Neural crest cell (in vitro differentiated cells): ENCODE results near the gene CNGB1. TPM values are rescaled to one million over a fixed set of nuclear protein-coding genes. Genes with fewer than 3 reads are reported as not detected.

Experiments used
- DNase-seq: peaks from one replicate; pipeline ENCODE4 v3.0.0; 2021; ENCODE audit warnings: low read depth, mixed read lengths, low spot score
- H3K27ac Mint-ChIP-seq: one replicate; pipeline ENCODE4 v1.8.0; 2021; ENCODE audit warnings: mild to moderate bottlenecking, mixed read lengths; ENCODE audit not compliant: unreplicated experiment
- H3K27me3 Mint-ChIP-seq: 2 replicates; pipeline ENCODE4 v1.8.0; 2021; ENCODE audit warnings: low read depth, mild to moderate bottlenecking, mixed read lengths
- H3K36me3 Mint-ChIP-seq: 2 replicates; pipeline ENCODE4 v1.8.0; 2021; ENCODE audit warnings: low read depth, mild to moderate bottlenecking, mixed read lengths
- H3K4me1 Mint-ChIP-seq: 2 replicates; pipeline ENCODE4 v1.8.0; 2021; ENCODE audit warnings: mixed read lengths
- H3K4me3 Mint-ChIP-seq: one replicate; pipeline ENCODE4 v1.8.0; 2021; ENCODE audit warnings: mild to moderate bottlenecking, mixed read lengths
- H3K9me3 Mint-ChIP-seq: 2 replicates; pipeline ENCODE4 v1.8.0; 2021; ENCODE audit warnings: mixed read lengths
- total RNA-seq: library from RNA; stranded (reverse); gene quantifications from 2 replicates; pipeline ENCODE4 v1.2.1, GENCODE V29; 2021
- TF ChIP-seq, protein P1 (sequence below): fragments of 200-600 bp; sonication (generic); conservative IDR thresholded peaks from 2 replicates; pipeline ENCODE4 v1.5.0; 2021; ENCODE audit warnings: antibody characterized with exemption, mild to moderate bottlenecking

CNGB1 gene
- total RNA-seq, 1 donor from 2014 or later, result 0.21 TPM

DNA sequence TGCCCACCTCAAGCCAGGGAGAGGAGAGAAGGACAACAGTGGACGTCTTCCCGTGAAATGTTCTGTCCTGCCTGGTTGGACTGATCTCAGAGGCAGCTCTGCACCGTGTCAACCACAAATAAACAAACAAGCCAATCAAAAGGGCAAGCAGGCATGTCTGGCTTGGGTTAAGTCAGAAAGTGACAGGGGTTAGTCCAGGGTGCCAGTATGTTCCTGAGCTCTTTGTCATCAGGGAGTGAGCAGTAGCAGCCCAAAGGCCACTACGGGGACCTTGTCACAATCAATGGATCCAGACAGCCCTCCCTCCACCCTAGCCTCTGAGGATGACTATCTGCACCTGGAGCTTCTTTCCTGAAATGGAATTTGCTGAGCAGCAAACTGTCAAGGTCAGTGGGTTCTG is 35.0 kb downstream of the CNGB1 start:
- TF ChIP-seq, protein P1, sequence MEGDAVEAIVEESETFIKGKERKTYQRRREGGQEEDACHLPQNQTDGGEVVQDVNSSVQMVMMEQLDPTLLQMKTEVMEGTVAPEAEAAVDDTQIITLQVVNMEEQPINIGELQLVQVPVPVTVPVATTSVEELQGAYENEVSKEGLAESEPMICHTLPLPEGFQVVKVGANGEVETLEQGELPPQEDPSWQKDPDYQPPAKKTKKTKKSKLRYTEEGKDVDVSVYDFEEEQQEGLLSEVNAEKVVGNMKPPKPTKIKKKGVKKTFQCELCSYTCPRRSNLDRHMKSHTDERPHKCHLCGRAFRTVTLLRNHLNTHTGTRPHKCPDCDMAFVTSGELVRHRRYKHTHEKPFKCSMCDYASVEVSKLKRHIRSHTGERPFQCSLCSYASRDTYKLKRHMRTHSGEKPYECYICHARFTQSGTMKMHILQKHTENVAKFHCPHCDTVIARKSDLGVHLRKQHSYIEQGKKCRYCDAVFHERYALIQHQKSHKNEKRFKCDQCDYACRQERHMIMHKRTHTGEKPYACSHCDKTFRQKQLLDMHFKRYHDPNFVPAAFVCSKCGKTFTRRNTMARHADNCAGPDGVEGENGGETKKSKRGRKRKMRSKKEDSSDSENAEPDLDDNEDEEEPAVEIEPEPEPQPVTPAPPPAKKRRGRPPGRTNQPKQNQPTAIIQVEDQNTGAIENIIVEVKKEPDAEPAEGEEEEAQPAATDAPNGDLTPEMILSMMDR, result no peak
- Mint-ChIP-seq H3K4me1 (no peaks in the 10 kb centered on the region), H3K27me3 (no peaks in the 10 kb centered on the region), H3K4me3 (no peak overlapping the region), H3K36me3 (no peaks in the 10 kb centered on the region), H3K9me3 (no peaks in the 10 kb centered on the region), H3K27ac (no peak overlapping the region)
- DNase-seq, result no peak

DNA sequence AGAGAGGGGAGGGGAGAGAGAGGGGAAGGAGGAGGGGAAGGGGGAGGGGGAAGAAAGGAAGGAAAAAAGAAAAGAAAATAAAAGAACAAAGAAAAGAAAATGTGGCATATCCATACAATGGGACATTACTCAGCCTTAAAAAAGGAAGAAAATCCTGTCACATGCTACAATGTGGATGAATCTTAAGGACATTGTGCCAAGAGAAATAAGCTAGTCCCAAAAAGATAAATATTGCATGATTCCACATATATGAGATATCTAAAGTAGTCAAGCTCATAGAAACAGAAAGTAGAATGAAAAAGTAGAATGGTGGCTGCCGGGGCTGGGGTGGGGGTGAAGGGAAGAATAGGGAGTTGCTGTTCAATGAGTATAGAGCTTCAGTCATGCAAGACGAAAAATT is 40.4 kb downstream of the CNGB1 start:
- H3K27ac Mint-ChIP-seq, result no peak overlapping the region
- H3K4me3 Mint-ChIP-seq, result no peak overlapping the region
- H3K36me3 Mint-ChIP-seq, result no peaks in the 10 kb centered on the region
- H3K27me3 Mint-ChIP-seq, result no peaks in the 10 kb centered on the region
- TF ChIP-seq, protein P1, result no peak
- no peaks in the 10 kb centered on the region for H3K4me1 Mint-ChIP-seq
- no peak for DNase-seq
- H3K9me3 Mint-ChIP-seq, result no peaks in the 10 kb centered on the region

DNA sequence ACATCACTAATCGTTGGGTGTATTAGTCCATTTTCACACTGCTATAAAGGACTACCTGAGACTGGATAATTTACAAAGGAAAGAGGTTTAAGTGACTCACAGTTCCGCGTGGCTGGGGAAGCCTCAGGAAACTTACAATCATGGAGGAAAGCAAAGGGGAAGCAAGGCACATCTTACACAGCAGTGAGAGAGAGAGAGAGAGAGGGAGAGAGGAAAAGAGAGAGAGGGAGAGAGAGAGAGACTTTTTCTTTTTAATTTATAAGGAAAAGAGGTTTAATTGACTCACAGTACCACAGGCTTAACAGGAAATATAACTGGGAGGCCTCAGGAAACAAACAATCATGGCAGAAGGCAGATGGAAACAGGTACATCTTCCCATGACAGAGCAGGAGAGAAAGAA is 41.7 kb downstream of the CNGB1 start:
- TF ChIP-seq, protein P1, result no peak
- H3K4me3 Mint-ChIP-seq, result no peak overlapping the region
- DNase-seq, result no peak
- H3K9me3 Mint-ChIP-seq, result no peaks in the 10 kb centered on the region
- no peak overlapping the region for H3K27ac Mint-ChIP-seq
- no peaks in the 10 kb centered on the region for H3K27me3 Mint-ChIP-seq
- no peaks in the 10 kb centered on the region for H3K4me1 Mint-ChIP-seq
- no peaks in the 10 kb centered on the region for H3K36me3 Mint-ChIP-seq

DNA sequence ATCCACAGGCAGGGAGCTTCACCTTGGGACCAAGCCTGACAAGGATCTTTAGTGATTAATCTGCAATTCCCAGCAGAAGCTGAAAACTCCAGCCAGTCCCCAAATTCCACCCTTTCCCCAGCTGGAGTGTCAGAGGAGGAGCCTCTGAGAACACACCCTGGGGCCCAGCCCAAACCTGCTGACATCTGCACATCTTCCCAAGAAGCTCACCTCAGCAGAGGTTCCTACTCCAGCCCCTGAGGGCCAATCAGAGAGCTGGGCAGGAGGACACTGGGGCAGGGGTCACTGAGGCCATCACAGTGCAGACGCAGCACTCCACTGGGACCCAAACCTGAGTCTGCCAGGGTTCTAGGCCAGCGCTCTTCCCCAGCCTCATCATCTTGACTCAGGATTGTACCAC is 44.9 kb downstream of the CNGB1 start:
- H3K4me3 Mint-ChIP-seq, result no peak overlapping the region
- no peak overlapping the region for H3K27ac Mint-ChIP-seq
- no peak for DNase-seq
- no peaks in the 10 kb centered on the region for H3K36me3 Mint-ChIP-seq
- no peaks in the 10 kb centered on the region for H3K4me1 Mint-ChIP-seq
- no peaks in the 10 kb centered on the region for H3K27me3 Mint-ChIP-seq
- no peaks in the 10 kb centered on the region for H3K9me3 Mint-ChIP-seq
- TF ChIP-seq, protein P1, result no peak

DNA sequence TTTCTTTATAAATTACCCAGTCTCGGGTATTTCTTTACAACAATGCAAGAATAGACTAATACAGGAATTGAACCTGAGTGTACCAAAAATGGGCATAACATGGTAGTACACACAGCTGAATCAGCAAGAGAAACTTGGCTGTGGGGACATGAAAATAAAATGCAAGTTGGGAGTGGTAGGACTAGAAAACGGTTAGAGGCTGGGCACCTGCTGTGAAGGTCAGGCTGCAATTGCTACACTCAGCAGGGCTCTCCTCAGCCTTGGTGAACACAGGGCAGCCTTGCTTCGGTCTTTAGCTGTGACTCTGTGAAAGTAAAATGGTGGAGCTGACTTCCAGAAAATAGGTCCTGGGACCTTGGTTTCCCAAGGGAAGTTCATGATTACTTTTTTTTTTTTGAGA is 45.6 kb downstream of the CNGB1 start:
- Mint-ChIP-seq H3K9me3 (no peaks in the 10 kb centered on the region), H3K4me3 (no peak overlapping the region), H3K27ac (no peak overlapping the region), H3K27me3 (no peaks in the 10 kb centered on the region), H3K4me1 (no peaks in the 10 kb centered on the region), H3K36me3 (no peaks in the 10 kb centered on the region)
- TF ChIP-seq, protein P1, result no peak
- no peak for DNase-seq

DNA sequence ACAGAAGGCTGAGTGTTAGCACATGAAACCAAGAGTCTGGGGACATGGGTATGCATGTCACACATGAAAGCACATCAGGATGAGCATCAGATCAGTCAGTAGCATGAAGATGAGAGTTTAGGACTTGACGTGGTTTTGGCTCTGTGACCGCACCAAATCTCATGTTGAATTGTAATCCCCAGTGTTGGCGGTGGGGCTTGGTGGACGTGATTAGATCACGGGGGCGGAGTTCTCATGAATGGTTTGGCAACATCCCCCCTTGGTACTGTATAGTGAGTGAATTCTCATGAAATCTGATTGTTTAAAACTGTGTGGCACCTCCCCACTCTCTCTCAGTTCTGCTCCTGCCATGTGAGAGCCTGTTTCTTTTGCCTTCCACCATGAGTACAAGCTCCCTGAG is 46.4 kb downstream of the CNGB1 start:
- TF ChIP-seq, protein P1, result no peak
- Mint-ChIP-seq H3K36me3 (no peaks in the 10 kb centered on the region), H3K27me3 (no peaks in the 10 kb centered on the region), H3K4me3 (no peak overlapping the region), H3K9me3 (no peaks in the 10 kb centered on the region), H3K4me1 (no peaks in the 10 kb centered on the region), H3K27ac (no peak overlapping the region)
- DNase-seq, result no peak
